Upper lobe of right lung (tissue), 1 donor: ENCODE measurements around the gene CDH23. TPM values are rescaled to one million over a fixed set of nuclear protein-coding genes. Genes with fewer than 3 reads are reported as not detected.

Experiments
- ATAC-seq: fragments of 200-7000 bp; cut with Tn5 transposase; one replicate; pipeline ENCODE4 v1.9.1; 2020; ENCODE audit warnings: mild to moderate bottlenecking, moderate library complexity
- DNase-seq: peaks from one replicate; pipeline ENCODE4 v3.0.0-alpha.2; 2020
- H3K27ac ChIP-seq: fragments of 200-600 bp; one replicate; pipeline ENCODE4 v1.8.0; 2022
- H3K27me3 ChIP-seq: fragments of 200-600 bp; one replicate; pipeline ENCODE4 v1.8.0; 2022; ENCODE audit warnings: mild to moderate bottlenecking
- H3K36me3 ChIP-seq: fragments of 200-600 bp; one replicate; pipeline ENCODE4 v1.8.0; 2022
- H3K4me1 ChIP-seq: fragments of 200-600 bp; one replicate; pipeline ENCODE4 v1.8.0; 2022
- H3K4me3 ChIP-seq: fragments of 200-600 bp; one replicate; pipeline ENCODE4 v1.8.0; 2022; ENCODE audit warnings: mild to moderate bottlenecking
- H3K9me3 ChIP-seq: fragments of 200-600 bp; one replicate; pipeline ENCODE4 v1.8.0; 2022
- CTCF ChIP-seq: fragments of 200-600 bp; IDR thresholded peaks from one replicate; pipeline ENCODE4 v1.8.0; 2022; ENCODE audit warnings: antibody characterized with exemption
- intact Hi-C: fragments of 100-400 bp; cut with DNase I; formaldehyde crosslinking; loops from one replicate; pipeline ENCODE4 v1.11.0; 2022
- total RNA-seq: library from RNA; stranded (reverse); fragmentation: NEBNext Ultra II Directional; extraction: Animal tissue kit (Norgen Biotek cat#: 25700); gene quantifications from one replicate; pipeline ENCODE4 v1.2.1, GENCODE V29; 2021
- donor health status: DM: no; HTN: yes; CAD: no; lungs with severe emphysema.

The CDH23 gene
- total RNA-seq, 1 donor from 2014 or later = 10.9 TPM

GRCh38 chr10:71766717-71767419, 370.1 kb downstream of the CDH23 start:
- ATAC-seq (peak; percentile 74), DNase-seq (peak; percentile 82)
- intact Hi-C loops = no loop called here
- Histone ChIP-seq H3K9me3 (no peaks in the 10 kb centered on the region), H3K27ac (peak overlapping the region; percentile 90), H3K4me1 (peaks cover 93% of the 10 kb centered on the region), H3K4me3 (no peak overlapping the region), H3K27me3 (no peaks in the 10 kb centered on the region), H3K36me3 (peaks cover 6% of the 10 kb centered on the region)
- no peak for TF ChIP-seq CTCF

- TF ChIP-seq CTCF = no peak
- no peaks in the 10 kb centered on the region for H3K36me3 ChIP-seq
- no peaks in the 10 kb centered on the region for H3K27me3 ChIP-seq
- intact Hi-C loops = no loop called here
- H3K4me1 ChIP-seq = peaks cover 91% of the 10 kb centered on the region
- ATAC-seq (peak; percentile 6), DNase-seq (no peak)
- H3K4me3 ChIP-seq = no peak overlapping the region
- peak overlapping the region; percentile 90 for H3K27ac ChIP-seq
- no peaks in the 10 kb centered on the region for H3K9me3 ChIP-seq
Measured at GRCh38 chr10:71767420-71768035, 370.8 kb downstream of the CDH23 start.

- ATAC-seq = no peak
- H3K27ac ChIP-seq = peak overlapping the region; percentile 90
- H3K4me3 ChIP-seq = peak overlapping the region; percentile 70
- intact Hi-C loops = no loop called here
- H3K27me3 ChIP-seq = no peaks in the 10 kb centered on the region
- TF ChIP-seq CTCF = no peak
- H3K36me3 ChIP-seq = no peaks in the 10 kb centered on the region
- no peak for DNase-seq
- H3K9me3 ChIP-seq = no peaks in the 10 kb centered on the region
- peaks cover 86% of the 10 kb centered on the region for H3K4me1 ChIP-seq
Measured at GRCh38 chr10:71769279-71769823, 372.6 kb downstream of the CDH23 start.

GRCh38 chr10:71770255-71770654, 373.5 kb downstream of the CDH23 start:
- peaks cover 86% of the 10 kb centered on the region for H3K4me1 ChIP-seq
- no peak for ATAC-seq
- intact Hi-C loops = no loop called here

GRCh38 chr10:71770789-71771188, 374.1 kb downstream of the CDH23 start:
- Histone ChIP-seq H3K4me3 (peak overlapping the region; percentile 70), H3K36me3 (no peaks in the 10 kb centered on the region), H3K4me1 (peaks cover 86% of the 10 kb centered on the region), H3K9me3 (no peaks in the 10 kb centered on the region), H3K27ac (peak overlapping the region; percentile 90), H3K27me3 (no peaks in the 10 kb centered on the region)
- TF ChIP-seq CTCF = no peak
- ATAC-seq (no peak), DNase-seq (no peak)
- intact Hi-C loops = no loop called here

More at GRCh38 chr10:71770255-71770654, 373.5 kb downstream of the CDH23 start:
- Histone ChIP-seq H3K4me3 (peak overlapping the region; percentile 70), H3K27me3 (no peaks in the 10 kb centered on the region), H3K36me3 (no peaks in the 10 kb centered on the region), H3K27ac (peak overlapping the region; percentile 90), H3K9me3 (no peaks in the 10 kb centered on the region)
- DNase-seq = no peak
- no peak for TF ChIP-seq CTCF
